A204.1 (cell line): ENCODE results near the gene KLHL26.

Experiments used
- FAIRE-seq: peaks from 2 replicates; lab custom pipeline; 2012; peaks lifted over from hg19 to GRCh38; lab: Jason Lieb, UNC

KLHL26 gene

GRCh38 chr19:18616023-18616422 lies 20.8 kb upstream of the KLHL26 start:
- no peak for FAIRE-seq

- no peak for FAIRE-seq
Measured at GRCh38 chr19:18617562-18617961, 19.3 kb upstream of the KLHL26 start.

GRCh38 chr19:18618236-18618635 lies 18.6 kb upstream of the KLHL26 start:
- FAIRE-seq: no peak

DNA sequence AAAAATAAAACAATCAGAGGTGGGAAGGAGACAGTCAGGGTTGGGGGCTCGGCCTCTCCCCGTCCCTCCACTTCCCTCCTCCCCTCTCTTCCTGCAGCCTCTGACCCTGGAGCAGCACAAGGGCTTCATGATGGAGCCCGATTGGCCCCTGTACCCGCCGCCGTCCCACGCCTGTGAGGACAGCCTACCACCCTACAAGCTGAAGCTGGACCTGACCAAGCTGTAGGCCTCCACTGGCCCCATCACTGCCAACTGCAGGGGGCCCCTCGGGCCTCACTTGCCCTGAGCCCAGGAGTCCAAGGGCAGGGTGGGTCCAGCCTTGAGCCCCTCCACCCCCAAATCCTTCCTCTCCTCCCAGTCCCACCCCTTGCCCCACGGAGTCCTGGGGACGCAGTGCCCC lies 16.5 kb upstream of the KLHL26 start:
- no peak for FAIRE-seq

- no peak for FAIRE-seq
Measured at GRCh38 chr19:18620902-18621301, 15.9 kb upstream of the KLHL26 start.

DNA sequence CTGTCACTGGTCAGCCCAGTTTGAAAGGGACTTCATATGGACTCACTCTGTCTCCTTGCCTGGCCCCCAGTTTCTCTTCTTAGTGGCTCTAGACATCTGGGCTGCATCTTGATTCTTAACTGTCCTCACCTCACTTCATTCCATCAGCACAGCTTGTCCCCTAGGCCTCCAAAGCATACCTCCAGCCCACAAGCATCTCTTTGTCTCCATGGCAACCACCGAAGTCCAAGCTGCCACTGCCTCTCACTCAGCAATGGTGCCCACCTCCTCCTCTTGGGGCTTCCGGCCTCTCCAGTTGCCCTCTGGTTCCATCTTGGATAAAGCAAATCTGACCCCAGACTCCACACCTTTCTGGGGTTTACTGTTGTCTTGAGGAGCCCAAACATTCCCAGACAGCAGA lies 9.9 kb upstream of the KLHL26 start:
- no peak for FAIRE-seq

GRCh38 chr19:18629166-18630088 lies 7.4 kb upstream of the KLHL26 start:
- FAIRE-seq: no peak

DNA sequence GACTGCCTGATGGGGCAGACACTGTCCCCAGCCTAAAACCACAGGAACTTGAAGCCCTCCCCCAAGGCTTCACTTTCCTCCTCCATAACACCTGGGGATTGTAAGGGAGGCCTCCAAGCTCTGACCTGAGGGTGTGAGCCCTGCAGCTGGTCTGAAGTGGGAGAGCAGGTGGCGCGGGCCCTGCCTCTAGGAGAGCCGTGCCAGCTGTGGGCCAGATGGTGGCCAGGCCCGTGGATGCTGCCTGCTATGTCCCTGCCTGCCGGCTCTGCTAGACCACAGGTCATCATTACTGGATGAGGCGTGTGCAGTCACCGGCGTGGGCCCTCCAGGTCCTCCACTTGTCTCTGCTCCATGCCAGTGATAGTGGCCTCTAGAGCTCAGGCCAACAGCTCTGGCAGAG lies 3.5 kb upstream of the KLHL26 start:
- no peak for FAIRE-seq

DNA sequence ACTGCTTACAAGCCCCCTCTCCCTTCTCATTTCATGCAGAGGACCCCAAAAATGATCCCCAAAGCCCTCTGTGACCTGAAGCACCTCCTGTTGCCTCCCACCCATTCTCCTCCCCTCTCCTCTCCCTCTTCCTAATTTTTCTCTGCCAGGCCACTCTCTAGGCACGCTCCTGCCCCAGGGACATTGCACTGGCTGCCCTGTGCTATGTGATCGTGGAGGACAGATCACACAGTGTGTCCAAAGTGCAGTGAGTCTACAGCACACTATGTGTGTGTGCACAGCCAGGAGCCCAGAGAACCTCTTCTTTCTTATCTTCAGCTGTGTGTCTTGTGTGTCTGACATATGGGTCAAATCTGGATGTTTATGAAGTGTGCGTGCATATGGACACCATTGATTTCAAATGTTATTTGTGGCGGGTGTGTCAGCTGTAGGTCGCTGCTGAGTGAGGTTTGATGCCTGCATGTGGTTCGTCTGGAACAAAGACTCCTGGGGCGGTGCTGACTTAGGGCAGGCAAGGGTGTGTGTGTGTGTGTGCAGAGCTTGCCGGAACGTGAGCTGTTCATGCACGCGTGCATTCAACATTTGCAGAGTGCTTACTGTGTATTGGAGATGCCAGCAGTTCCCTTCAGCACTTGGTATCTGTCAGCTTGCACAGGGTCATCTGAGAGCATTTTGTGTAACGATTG lies 2.1 kb upstream of the KLHL26 start:
- FAIRE-seq: no peak

GRCh38 chr19:18635831-18636182 lies 1.0 kb upstream of the KLHL26 start:
- FAIRE-seq: no peak

DNA sequence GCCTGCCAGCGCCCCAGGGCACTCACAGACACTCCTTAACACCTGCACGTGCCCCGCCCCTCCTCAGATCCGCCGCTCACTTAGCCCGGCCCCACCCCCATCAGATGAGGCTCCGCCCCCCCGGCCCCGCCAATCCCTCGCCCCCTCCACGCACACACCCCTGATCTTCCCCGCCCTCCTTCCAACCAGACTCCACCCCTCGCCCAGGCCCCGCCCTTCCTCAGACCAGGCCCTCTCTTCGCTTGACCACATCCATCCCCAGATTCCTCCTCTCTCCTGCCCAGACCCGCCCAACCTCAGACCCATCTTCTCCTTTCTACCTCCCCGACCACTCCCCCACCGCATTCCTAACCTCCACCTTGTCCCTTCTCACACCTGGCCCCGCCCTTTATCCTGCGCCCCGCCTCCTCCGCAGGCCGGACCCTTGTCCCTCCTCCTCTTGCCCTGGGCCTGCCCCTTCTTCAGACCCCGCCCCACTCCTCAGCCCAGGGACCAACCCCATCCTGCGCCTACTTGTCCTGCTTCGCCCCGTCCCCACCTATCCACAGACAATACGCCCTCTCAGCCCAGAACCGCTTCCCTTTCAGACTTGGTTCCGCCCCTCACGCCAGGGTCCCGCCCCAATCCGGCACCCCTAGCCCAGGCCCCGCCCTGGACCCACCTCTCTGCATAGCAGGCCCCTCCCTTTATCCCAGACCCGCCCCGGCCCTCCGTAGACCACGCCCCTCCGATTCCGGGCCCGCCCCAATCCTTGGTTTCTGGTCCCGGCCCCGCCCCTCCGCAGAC lies 452 bp upstream of the KLHL26 start:
- FAIRE-seq: no peak

DNA sequence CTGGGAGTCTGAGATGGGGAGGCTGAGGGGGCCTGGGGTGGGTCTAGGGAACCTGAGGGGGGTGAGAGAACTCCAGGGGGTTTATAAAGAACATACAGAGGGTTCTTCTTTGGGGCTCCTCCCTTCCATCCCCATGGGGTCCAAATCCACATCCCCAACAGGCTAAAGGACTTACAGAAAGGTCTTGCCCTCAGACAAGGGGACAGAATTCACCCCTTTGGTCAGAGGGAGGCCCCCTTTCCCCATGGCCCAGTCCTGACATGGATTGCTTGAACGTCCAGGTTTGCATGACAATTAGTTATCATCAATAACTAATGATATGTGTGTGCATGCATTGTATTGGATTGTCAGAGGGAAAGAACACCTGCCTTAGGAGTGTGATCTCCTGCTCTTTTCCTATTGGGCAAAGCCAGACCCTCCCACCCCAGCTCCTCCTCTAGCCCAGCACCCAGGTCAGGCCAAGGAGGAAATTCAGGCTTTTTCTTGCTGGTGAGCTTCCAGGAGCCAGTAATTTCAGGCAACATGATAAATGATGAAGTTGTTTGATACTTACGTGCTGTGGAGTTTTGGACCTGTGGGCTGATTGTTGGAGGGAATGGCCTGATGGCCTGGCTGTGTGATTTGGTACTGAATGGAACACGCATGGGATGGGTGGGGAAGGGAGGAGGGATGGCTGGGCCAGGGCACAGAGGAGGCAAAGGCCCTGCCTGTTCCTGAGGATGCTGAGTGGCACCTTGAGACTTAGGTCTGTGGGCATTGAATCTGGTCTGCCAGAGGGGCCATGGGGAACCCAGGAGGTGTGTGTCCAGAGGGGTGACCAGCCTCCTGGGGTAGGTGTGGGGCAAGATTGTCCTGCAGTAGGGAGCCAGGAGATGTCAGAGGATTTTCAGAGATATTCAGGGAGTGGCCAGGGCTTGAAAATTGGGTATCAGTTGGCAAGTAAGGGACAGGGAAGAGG lies 1.1 kb downstream of the KLHL26 start:
- FAIRE-seq: no peak

DNA sequence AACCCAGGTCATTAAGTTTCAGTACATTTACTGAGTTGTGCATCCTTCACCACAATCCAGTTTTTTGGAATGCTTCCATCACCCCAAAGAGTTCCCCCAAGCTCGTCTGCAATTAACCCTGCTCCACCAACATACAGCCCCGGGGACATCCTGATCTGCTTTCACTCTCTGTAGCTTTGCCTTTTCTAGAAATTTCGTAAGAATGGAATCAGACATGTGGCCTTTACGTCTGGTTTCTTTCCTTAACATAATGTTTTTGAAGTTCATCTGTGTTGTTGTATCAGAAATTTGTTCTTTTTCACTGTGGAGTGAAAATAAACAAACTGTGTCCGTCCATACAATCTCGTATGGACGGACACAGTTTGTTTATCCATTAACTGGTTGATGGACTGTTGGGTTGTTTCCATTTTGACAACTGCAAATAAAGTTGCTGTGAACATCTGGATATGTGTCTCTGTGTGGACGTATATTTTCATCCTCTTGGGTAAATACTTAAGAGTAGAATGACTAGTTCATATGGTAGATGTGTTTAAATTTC lies 2.9 kb downstream of the KLHL26 start:
- FAIRE-seq: no peak

DNA sequence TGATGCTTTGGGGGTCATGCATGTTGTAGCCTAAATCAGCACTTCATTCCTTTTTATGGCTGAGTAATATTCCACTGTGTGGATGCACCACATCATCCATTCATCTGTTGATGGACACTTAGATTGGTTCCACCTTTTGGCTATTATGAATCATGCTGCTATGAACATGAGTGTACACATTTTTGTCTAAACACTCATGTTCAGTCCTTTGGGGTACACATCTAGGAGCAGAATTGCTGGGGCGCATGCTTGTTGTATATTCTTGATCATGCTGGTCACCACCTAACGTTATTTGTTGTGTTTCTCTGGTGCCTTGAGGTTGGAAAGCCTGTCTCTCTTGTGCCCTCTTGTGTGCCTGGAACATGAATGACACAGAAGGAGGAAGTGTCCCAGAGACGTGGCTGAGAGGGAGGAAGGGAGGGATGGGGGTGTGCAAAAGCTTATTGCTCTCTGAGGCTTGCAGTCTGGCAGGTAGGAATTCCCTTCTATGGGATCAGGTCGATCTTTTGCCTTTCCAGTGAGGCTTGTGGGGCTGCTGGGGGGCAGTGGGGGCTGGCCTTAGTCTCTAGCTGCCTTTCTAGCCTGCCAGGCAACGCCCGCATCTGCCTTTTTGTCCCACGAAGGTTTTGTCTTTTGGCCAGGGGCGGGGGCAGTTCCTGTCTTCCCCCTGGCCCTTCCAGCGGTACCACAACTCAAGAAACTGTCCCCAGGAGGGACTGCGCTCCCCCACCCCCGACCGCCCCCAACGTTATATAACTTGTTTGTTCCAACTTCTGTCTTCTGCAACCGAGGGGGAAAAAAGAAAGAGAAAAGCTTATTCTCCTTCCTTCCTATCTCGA lies 7.6 kb downstream of the KLHL26 start:
- FAIRE-seq: no peak

- FAIRE-seq: no peak
Measured at GRCh38 chr19:18645035-18645511, 8.2 kb downstream of the KLHL26 start.

DNA sequence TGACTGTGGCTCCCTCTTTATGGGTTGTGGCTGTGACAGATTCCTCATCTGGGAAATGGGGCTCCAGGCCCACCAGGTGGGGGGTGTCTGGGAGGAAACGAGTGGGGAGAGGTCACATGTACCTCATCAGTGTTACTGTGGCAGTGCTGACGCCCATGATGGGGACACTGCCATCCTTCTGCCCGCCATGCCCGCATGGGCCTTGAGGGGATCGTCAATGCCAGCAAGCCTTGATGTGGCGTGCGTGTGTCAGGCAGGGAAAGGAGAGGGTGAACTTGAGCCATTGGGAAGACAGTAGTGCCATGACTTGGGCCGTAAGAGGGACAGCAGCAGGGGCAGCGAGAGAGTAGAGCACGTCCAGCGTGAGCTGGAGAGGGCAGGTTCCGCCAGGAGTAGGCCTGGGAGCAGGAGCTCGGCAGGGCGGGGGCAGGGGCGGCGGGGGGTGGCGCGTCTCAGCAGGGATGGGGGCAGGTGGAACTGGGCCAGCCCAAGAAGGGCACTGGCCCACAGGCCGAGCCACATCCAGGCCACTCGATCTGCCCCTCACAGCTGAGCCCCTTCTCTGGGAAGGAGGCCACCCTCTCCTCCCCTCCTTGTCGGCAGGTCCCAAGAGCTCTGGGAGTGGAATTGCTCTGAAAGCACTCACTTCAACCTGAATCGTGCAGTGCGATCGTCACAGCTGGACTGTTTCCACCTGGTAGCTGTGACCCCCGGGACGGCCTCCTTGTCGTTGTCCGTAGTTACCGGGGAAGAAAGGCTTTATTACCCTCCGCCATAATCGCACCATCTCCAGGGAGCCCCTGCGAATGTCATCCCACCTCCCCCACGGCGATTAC lies 9.9 kb downstream of the KLHL26 start:
- no peak for FAIRE-seq

- FAIRE-seq: no peak
Measured at GRCh38 chr19:18647371-18647767, 10.5 kb downstream of the KLHL26 start.

DNA sequence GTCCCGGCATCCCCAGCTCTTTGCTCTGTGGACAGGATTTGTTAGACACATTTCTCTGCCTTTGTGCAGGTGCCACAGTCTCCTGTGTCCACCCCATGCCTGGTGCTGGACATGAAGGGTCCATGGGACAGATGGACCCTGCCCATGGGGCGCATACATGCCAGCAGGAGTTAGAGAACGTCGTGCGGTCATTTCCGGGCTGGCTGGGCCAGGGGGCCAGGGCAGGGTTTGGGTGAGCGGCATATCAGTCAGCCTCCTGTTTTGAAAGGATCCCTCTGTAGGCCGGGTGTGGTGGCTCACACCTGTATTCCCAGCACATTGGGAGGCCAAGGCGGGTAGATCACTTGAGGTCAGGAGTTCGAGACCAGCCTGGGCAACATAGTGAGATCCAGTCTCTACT lies 11.0 kb downstream of the KLHL26 start:
- no peak for FAIRE-seq

DNA sequence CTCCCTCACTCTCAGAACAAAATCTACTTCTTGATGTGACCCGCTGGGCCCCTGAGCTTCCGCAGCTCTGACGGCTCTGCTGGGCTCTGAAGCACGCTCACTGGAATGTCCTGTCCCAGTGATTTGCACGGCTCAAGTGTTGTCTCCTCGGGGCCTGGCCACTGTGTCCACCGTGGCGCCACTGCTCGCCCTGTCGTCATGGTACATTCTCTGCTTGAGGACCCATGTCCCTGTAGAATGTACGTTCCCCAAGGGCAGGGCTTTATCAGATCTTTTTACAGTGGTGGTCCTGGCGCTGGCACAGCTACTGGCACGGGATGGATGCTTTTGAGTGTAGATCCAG lies 12.1 kb downstream of the KLHL26 start:
- no peak for FAIRE-seq
